MM.1S (cell line): ENCODE results near the gene AMBN.

Experiments
- CTCF ChIP-seq: fragments of 300-600 bp; sonication (generic); IDR thresholded peaks from 2 replicates; pipeline ENCODE4 v1.5.1; 2016; ENCODE audit warnings: antibody characterized with exemption, low read length, mixed read lengths
- EZH2 ChIP-seq: fragments of 300-600 bp; sonication (generic); optimal IDR thresholded peaks from 2 replicates; pipeline ENCODE3; 2017; ENCODE audit warnings: low read depth, mild to moderate bottlenecking, antibody characterized with exemption, low read length, mixed read lengths

- no peak for TF ChIP-seq CTCF
- TF ChIP-seq EZH2: no peak
These were observed 8.2 kb downstream of the AMBN start for GRCh38 chr4:70600305-70600704.
